Body of pancreas (tissue), 4 donors: ENCODE measurements around the gene KRT79. TPM values are rescaled to one million over a fixed set of nuclear protein-coding genes. Genes with fewer than 3 reads are reported as not detected.

Source experiments
- ATAC-seq: fragments of 150-250 bp; one replicate; pipeline ENCODE4 v1.9.1; 2016
- DNase-seq, 4 donors: peaks; one replicate each; pipeline ENCODE4 v3.0.0-alpha.2; 2019
- H3K27ac ChIP-seq, 4 donors: fragments of 200-600 bp; sonication (generic); 1 replicate in 3 of 4; 2 replicates in 1 of 4; pipeline versions ENCODE4 v1.5.1 to v1.6.1; 2016 to 2019; ENCODE audit warnings: mild to moderate bottlenecking in 1 of 4, mixed read lengths in 1 of 4, moderate library complexity in 1 of 4
- H3K27me3 ChIP-seq, 2 donors: fragments of 200-600 bp; sonication (generic); one replicate each; pipeline ENCODE4 v1.6.0; 2016; ENCODE audit warnings: mild to moderate bottlenecking in 1 of 2
- H3K36me3 ChIP-seq, 2 donors: fragments of 200-600 bp; sonication (generic); replicated peaks in 1 of 2; 2 replicates each; pipeline ENCODE4 v1.5.1; 2016; ENCODE audit warnings: low read depth in 2 of 2; ENCODE audit not compliant: insufficient read depth in 1 of 2
- H3K4me1 ChIP-seq: fragments of 200-600 bp; sonication (generic); one replicate; pipeline ENCODE4 v1.6.0; 2016
- H3K4me3 ChIP-seq, 2 donors: fragments of 200-600 bp; sonication (generic); 1 replicate in 1 of 2; 2 replicates in 1 of 2; pipeline ENCODE4 v1.5.1; 2016 to 2019
- H3K9me3 ChIP-seq, 3 donors: fragments of 200-600 bp; sonication (generic); 1 replicate in 2 of 3; 2 replicates in 1 of 3; pipeline ENCODE4 v1.5.1; 2016
- POLR2A ChIP-seq, 3 donors: fragments of 450-650 bp; IDR thresholded peaks; one replicate each; pipeline ENCODE4 v1.6.1; 2016; ENCODE audit warnings: antibody characterized with exemption in 3 of 3, mild to moderate bottlenecking in 2 of 3
- WGBS, 2 donors: methylation state at CpG; one replicate each; pipeline ENCODE4 v1.1.5; 2017; 5-methylcytosine and 5-hydroxymethylcytosine counted together
- intact Hi-C: fragments of 100-400 bp; cut with DNase I; formaldehyde crosslinking; loops from one replicate; pipeline ENCODE4 v1.15.1; 2023
- total RNA-seq, 2 donors: library from RNA; depleted of rRNA; stranded (reverse); fragments of >200 nt; gene quantifications; one replicate each; pipeline ENCODE4 v1.1.0, GENCODE V29; 2016
- TF ChIP-seq, protein P1 (sequence below), 7 experiments: fragments of 450-650 bp in 4 of 7; fragments of 200-600 bp in 3 of 7; sonication (generic) in 3 of 7; IDR thresholded peaks; one replicate each; pipeline ENCODE4 v1.5.1; 2016 to 2019; ENCODE audit warnings: antibody characterized with exemption in 7 of 7

KRT79 gene
- total RNA-seq, 2 donors from 2014 or later, result not detected

DNA sequence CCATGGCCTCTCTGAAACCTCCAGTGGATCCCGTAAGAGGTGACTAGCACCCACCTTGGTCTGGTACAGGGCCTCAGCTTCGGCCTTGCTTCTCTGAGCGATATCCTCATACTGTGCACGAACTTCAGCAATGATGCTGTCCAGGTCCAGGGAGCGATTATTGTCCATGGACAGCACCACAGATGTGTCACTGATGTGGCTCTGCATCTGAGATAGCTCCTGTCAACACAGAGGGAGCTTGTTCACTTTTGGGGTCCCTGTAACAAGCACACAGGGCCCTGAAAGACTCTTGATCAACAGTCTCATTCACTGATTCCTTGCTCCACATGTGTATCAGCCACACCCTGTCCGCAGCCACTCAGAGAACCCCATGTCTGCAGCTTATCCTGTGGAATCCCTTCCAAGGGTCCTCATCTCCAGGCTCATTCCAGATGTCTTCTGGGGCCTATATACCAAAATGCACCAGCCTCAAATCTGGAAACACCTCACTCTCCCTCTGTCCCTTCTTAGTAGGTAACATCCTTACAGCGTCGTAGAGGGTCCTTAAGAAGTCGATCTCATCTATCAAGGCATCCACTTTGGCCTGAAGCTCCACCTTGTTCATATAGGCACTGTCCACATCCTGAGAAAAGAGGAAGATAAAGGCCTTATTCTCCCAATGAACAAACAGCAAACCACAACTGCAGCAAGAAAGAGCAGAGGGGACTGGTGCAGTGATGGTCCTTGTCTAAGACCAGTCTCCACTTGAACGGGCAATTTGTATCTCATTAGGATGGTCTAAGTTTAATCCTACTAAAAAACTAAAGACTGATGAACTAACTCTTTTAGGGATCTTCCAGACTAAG, 41.7 kb downstream of the KRT79 start:
- Histone ChIP-seq H3K27ac (no peak overlapping the region), H3K4me3 (no peak overlapping the region), H3K36me3 (no peaks in the 10 kb centered on the region), H3K27me3 (no peaks in the 10 kb centered on the region), H3K4me1 (no peaks in the 10 kb centered on the region), H3K9me3 (no peaks in the 10 kb centered on the region)
- TF ChIP-seq, protein P1, sequence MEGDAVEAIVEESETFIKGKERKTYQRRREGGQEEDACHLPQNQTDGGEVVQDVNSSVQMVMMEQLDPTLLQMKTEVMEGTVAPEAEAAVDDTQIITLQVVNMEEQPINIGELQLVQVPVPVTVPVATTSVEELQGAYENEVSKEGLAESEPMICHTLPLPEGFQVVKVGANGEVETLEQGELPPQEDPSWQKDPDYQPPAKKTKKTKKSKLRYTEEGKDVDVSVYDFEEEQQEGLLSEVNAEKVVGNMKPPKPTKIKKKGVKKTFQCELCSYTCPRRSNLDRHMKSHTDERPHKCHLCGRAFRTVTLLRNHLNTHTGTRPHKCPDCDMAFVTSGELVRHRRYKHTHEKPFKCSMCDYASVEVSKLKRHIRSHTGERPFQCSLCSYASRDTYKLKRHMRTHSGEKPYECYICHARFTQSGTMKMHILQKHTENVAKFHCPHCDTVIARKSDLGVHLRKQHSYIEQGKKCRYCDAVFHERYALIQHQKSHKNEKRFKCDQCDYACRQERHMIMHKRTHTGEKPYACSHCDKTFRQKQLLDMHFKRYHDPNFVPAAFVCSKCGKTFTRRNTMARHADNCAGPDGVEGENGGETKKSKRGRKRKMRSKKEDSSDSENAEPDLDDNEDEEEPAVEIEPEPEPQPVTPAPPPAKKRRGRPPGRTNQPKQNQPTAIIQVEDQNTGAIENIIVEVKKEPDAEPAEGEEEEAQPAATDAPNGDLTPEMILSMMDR (IDR thresholded peaks at IDR 0.05), result no peak
- no peak for TF ChIP-seq POLR2A (IDR thresholded peaks at IDR 0.05)
- intact Hi-C loops, result no loop called here
- 72 to 83% methylated on average over 8 to 10 of the region's 10 CpGs for WGBS, 2 donors
- no peak for DNase-seq
- ATAC-seq, result no peak

DNA sequence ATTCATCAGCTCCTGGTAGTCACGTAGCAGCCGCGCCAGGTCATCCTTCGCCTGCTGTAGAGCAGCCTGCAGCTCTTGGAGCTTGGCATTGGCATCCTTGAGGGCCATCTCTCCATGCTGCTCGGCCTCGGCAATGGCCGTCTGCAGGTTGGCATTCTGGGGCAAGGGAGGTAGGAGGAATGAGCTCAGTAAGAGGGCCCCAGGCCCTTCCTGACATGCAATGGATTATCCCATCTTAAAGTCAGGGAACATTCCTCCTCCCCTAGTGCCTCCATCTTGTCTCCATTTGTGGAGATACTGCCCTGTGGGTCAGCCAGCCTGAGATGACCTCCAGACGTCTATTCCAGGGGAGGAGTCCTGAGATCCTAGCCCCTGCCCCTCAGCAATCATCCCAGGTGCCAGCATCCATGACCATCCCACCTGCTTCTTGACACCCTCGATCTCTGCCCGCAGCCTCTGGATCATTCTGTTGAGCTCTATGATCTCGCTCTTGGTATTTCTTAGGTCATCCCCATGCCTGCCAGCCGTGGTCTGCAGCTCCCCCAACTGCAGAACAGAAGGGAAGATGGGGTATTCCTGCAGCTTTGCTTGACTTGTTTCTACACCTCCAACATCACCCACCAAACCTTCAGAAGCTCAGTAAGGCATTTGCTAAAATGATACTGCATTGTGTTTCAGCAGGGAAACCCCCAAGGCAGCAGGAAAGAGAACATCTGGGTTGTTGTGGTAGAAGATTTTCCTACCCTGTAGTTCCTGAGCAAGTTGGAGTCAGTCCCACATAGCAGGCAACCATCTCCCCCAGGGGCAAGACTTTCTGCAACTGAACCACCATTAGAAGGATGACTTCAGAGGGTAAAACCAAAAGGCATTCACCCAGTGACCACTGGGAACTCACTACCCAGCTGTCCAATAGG, 42.6 kb downstream of the KRT79 start:
- no peaks in the 10 kb centered on the region for H3K4me1 ChIP-seq
- H3K9me3 ChIP-seq, result no peaks in the 10 kb centered on the region
- intact Hi-C loops, result no loop called here
- no peak for TF ChIP-seq POLR2A (IDR thresholded peaks at IDR 0.05)
- ATAC-seq (no peak), DNase-seq (no peak)
- no peaks in the 10 kb centered on the region for H3K36me3 ChIP-seq
- WGBS, 2 donors, result 88 to 93% methylated on average over 9 to 12 of the region's 12 CpGs
- no peak overlapping the region for H3K27ac ChIP-seq
- H3K27me3 ChIP-seq, result no peaks in the 10 kb centered on the region
- no peak overlapping the region for H3K4me3 ChIP-seq

DNA sequence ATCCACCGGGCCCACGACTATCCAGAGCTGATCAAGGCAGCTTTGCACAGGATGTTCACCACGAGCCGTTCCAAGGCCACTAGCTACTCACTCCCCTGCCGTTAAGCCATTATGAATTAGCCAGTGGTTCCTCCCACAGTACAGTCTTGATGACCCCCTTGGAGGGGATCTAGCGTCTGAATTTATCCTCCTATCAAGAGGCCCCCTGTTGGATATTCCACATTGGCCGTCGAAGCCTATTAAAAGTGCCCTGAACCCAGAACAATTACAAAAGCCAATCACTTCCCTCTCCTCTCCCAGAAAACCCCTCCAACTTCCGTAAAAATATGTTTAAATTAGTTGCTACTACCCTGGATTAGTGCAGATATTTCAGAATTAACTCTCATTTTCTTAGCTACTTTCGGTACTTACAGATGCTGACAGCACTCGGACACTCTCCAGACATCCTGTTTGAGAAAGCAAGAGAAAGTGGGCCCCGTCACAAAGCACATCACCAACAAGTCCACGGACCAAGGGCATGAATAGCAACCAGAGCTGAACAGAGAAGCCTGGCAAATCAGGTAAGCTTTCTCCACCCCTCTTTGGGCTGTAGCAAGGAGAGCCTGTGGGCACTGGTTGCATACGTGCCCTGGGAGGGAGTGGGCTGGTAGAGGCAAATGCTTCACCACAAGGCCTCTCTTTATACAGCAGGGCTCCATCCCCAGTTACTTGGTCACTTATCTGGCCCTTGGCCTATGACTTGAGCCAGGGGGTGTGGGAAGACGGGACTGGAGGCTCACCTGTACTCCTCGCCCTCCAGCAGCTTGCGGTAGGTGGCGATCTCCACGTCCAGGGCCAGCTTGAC, 43.5 kb downstream of the KRT79 start:
- Histone ChIP-seq H3K4me1 (no peaks in the 10 kb centered on the region), H3K9me3 (no peaks in the 10 kb centered on the region), H3K36me3 (no peaks in the 10 kb centered on the region), H3K4me3 (no peak overlapping the region), H3K27me3 (no peaks in the 10 kb centered on the region), H3K27ac (no peak overlapping the region)
- no peak for ATAC-seq
- no peak for DNase-seq
- intact Hi-C loops, result no loop called here
- TF ChIP-seq POLR2A (IDR thresholded peaks at IDR 0.05), result no peak
- TF ChIP-seq, protein P1 (IDR thresholded peaks at IDR 0.05), result no peak
- WGBS, 2 donors, result 54 to 63% methylated on average over 14 to 19 of the region's 19 CpGs

DNA sequence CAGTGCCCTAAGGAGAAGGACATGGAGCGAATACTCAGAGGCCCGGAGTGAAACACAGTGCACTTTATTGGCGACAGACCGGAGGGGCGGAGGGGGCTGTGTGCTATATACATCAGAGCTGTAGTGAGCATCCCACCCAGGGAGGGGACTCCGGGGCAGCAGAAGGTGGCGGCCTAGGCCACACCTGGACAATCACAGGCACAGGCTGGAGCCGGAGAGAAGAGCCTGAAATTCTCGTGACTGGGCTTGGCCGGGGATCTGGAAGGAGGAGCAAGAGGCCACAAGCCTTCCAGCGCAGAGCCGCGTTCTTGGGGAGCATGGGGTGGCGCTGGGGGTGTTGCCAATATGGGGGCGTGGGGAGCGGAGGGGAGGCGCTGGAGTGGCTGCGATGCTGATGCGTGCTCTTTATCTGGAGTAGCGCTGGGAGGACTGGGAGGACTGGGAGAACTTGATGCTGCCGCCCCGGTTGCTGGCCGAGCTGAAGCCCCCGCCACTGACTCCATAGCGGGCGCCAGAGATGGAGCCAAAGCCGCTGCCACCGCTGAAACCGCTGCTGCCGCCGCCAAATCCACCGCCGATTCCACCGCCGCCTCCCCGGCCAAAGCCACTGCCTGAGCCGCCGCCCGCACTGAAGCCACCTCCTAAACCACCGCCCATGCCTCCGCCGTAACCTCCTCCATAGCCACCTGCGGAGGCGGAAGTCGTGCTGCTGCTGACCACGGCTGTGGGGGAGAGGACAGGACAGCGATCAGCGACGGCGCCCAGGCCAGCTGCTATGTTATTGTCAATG, 44.3 kb downstream of the KRT79 start:
- DNase-seq, result peak; percentile 7 to 30 (median 17)
- WGBS, 2 donors, result 21 to 27% methylated on average over 30 to 49 of the region's 50 CpGs
- no peak for ATAC-seq
- Histone ChIP-seq H3K4me1 (no peaks in the 10 kb centered on the region), H3K36me3 (no peaks in the 10 kb centered on the region), H3K4me3 (no peak overlapping the region), H3K27me3 (no peaks in the 10 kb centered on the region), H3K9me3 (no peaks in the 10 kb centered on the region), H3K27ac (no peak overlapping the region)
- intact Hi-C loops, result no loop called here
- TF ChIP-seq, protein P1 (IDR thresholded peaks at IDR 0.05), result no peak
- no peak for TF ChIP-seq POLR2A (IDR thresholded peaks at IDR 0.05)
